Astrocyte of the spinal cord (primary cell): ENCODE results near the gene CCN5.

Experiments used
- DNase-seq: peaks from one replicate; pipeline ENCODE4 v3.0.0; 2011; ENCODE audit warnings: low read depth, low spot score
- H3K4me3 ChIP-seq: 2 replicates; pipeline ENCODE4 v1.5.1; 2011; ENCODE audit warnings: low read depth, mild to moderate bottlenecking, low read length, moderate library complexity
- in situ Hi-C: cut with HindIII; loops from 2 replicates; pipeline ENCODE4 v1.10.0; 2017; ENCODE audit warnings: low sequenced_read_pairs
- TF ChIP-seq, protein P1 (sequence below): IDR thresholded peaks from 2 replicates; pipeline ENCODE4 v1.5.1; 2012; ENCODE audit warnings: low read depth, mild to moderate bottlenecking, low read length, inconsistent platforms

The CCN5 gene

DNA sequence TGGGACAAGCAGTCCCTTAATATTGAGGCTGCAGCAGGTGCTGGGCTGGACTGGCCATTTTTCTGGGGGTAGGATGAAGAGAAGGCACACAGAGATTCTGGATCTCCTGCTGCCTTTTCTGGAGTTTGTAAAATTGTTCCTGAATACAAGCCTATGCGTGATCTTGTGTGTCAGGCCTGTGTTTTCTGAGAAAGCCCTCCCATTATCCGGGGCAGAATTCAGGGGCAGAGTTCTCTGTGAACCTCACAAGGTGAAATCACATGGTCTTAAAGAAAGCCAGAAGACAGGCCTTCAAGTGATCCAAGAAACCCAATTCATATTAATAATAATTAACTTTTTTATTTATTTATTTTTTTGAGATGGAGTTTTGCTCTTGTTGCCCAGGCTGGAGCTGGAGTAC, 12.5 kb downstream of the CCN5 start:
- in situ Hi-C loops = no loop called here
- TF ChIP-seq, protein P1, sequence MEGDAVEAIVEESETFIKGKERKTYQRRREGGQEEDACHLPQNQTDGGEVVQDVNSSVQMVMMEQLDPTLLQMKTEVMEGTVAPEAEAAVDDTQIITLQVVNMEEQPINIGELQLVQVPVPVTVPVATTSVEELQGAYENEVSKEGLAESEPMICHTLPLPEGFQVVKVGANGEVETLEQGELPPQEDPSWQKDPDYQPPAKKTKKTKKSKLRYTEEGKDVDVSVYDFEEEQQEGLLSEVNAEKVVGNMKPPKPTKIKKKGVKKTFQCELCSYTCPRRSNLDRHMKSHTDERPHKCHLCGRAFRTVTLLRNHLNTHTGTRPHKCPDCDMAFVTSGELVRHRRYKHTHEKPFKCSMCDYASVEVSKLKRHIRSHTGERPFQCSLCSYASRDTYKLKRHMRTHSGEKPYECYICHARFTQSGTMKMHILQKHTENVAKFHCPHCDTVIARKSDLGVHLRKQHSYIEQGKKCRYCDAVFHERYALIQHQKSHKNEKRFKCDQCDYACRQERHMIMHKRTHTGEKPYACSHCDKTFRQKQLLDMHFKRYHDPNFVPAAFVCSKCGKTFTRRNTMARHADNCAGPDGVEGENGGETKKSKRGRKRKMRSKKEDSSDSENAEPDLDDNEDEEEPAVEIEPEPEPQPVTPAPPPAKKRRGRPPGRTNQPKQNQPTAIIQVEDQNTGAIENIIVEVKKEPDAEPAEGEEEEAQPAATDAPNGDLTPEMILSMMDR = no peak
- H3K4me3 ChIP-seq = no peak overlapping the region

DNA sequence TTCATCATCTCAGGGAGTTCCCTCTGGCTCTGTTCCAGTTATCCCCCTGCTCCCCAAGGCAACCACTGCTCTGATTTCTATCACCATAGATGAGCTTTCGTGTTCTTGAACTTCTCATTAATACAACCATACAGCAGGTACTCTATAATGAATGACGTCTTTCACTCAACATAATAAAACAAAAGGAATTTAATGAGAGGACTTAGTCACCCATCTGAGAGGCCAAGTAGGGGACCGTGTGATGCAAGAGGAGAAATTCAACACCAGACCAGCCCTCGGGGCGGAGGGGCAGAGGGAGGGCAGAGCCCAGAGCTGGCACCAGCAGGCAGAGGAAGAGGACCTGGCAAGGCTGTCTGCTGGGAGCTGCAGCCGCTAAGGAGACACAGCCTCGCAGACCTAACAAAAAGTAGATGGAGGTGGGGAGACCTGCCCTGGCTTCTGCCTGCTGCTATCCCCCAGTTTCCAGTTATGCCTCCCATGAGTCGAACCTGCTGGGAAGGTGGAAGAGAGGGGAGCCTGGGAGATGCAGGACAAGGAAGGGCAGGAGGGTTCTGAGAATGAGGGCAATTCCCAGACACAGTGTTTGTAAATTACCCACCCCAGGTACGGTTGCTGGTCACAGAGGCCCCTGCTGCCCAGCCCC, 13.8 kb downstream of the CCN5 start:
- in situ Hi-C loops = no loop called here
- peak; percentile 62 for DNase-seq
- no peak overlapping the region for H3K4me3 ChIP-seq
- TF ChIP-seq, protein P1 = no peak

More for the DNA sequence above, 12.5 kb downstream of the CCN5 start:
- no peak for DNase-seq

DNA sequence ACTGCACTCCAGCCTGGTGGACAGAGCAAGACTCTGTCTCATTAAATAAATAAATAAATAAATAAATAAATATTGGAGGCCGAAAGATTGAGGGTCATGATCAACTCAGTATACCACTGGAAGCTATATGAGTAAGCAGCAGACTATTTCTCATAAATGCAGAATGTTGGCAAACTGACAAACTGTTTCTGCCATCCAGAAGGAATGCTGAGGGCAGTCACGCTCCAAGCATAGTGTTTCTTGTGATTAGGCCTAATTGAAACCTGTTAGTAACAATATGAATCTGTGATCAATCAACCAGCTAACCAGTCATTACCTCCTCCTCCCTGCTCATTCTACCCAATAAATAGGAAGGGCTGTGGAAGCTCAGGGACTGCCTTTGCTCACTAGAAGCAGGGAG, 15.3 kb downstream of the CCN5 start:
- H3K4me3 ChIP-seq = no peak overlapping the region
- TF ChIP-seq, protein P1 = no peak
- in situ Hi-C loops = no loop called here
- DNase-seq = peak; percentile 75

GRCh38 chr20:44731657-44732056, 16.5 kb downstream of the CCN5 start:
- no peak for DNase-seq
- H3K4me3 ChIP-seq = no peak overlapping the region
- in situ Hi-C loops = no loop called here
- TF ChIP-seq, protein P1 = no peak

GRCh38 chr20:44732327-44732726, 17.2 kb downstream of the CCN5 start:
- TF ChIP-seq, protein P1 = no peak
- no peak overlapping the region for H3K4me3 ChIP-seq
- no peak for DNase-seq
- in situ Hi-C loops = no loop called here

- in situ Hi-C loops = no loop called here
- TF ChIP-seq, protein P1 = peak; percentile 93
- H3K4me3 ChIP-seq = no peak overlapping the region
- DNase-seq = peak; percentile 71
These were observed 18.3 kb downstream of the CCN5 start for GRCh38 chr20:44733341-44734069.
